GM19238 (cell line): Measurements from ENCODE around the gene KLHL17.
A peak's percentile ranks its signal among the peaks of the same experiment; 100 is the strongest.
"Not testable (repeated sequence)": the region's sequence is repeated elsewhere in the genome, so short reads cannot be mapped to it uniquely, and the experiment has no call there.

Experiments used
- DNase-seq: peaks from one replicate; pipeline ENCODE4 v3.0.0; 2011; ENCODE audit warnings: low spot score; ENCODE audit not compliant: insufficient read length

Gene KLHL17

GRCh38 chr1:998995-999724 is 38.8 kb downstream of the KLHL17 start:
- peak; percentile 23 for DNase-seq

- DNase-seq = no peak
These were observed 39.5 kb downstream of the KLHL17 start, which contains the start of gene HES4 for GRCh38 chr1:999725-1000356. HES4 (minus strand) TSS chr1:1000097; CDS start chr1:999973, 124 bp downstream.

GRCh38 chr1:1000357-1001056 is 40.1 kb downstream of the KLHL17 start:
- DNase-seq = peak; percentile 83

- no peak for DNase-seq
These were observed 40.8 kb downstream of the KLHL17 start for GRCh38 chr1:1001057-1001783.

GRCh38 chr1:1003618-1004419 is 43.4 kb downstream of the KLHL17 start:
- no peak for DNase-seq

- DNase-seq = no peak
These were observed 44.0 kb downstream of the KLHL17 start for GRCh38 chr1:1004420-1004779.

- no peak for DNase-seq
These were observed 44.7 kb downstream of the KLHL17 start for GRCh38 chr1:1004780-1005697.

GRCh38 chr1:1005774-1006304 is 45.5 kb downstream of the KLHL17 start:
- no peak for DNase-seq

GRCh38 chr1:1006305-1007159 is 46.1 kb downstream of the KLHL17 start:
- DNase-seq = no peak

GRCh38 chr1:1010131-1010530 is 49.7 kb downstream of the KLHL17 start:
- DNase-seq = not testable (repeated sequence)

- DNase-seq = no peak
These were observed 51.1 kb downstream of the KLHL17 start for GRCh38 chr1:1011396-1011949.

- not testable (repeated sequence) for DNase-seq
These were observed 52.3 kb downstream of the KLHL17 start for GRCh38 chr1:1012736-1013104.

- peak; percentile 87 for DNase-seq
These were observed 52.9 kb downstream of the KLHL17 start, which contains the start of gene ISG15 for GRCh38 chr1:1013105-1013921. ISG15 (plus strand) TSS chr1:1013497; CDS start chr1:1013574, 77 bp downstream.

- DNase-seq = no peak
These were observed 53.7 kb downstream of the KLHL17 start for GRCh38 chr1:1013922-1014648.

GRCh38 chr1:1014799-1015681 is 54.7 kb downstream of the KLHL17 start:
- DNase-seq = no peak
